ENCODE data around the gene INPP5D. TPM values are rescaled to one million over a fixed set of nuclear protein-coding genes. Genes with fewer than 3 reads are reported as not detected.
"Not testable (repeated sequence)": the region's sequence is repeated elsewhere in the genome, so short reads cannot be mapped to it uniquely, and the experiment has no call there.

INPP5D gene
- total RNA-seq, 1 donor from 2014 or later, result 4.9 TPM

GRCh38 chr2:233152541-233152940 is 92.4 kb downstream of the INPP5D start:
- no peak for TF ChIP-seq CTCF (IDR thresholded peaks at IDR 0.05; ENCODE audit: borderline replicate concordance)
- Histone ChIP-seq H3K4me3 (no peak overlapping the region), H3K27me3 (ENCODE audit: low read depth) (no peaks in the 10 kb centered on the region), H3K9me3 (replicated peaks) (no peaks in the 10 kb centered on the region), H3K27ac (replicated peaks) (peak overlapping the region; percentile 1), H3K4me1 (peaks cover 5% of the 10 kb centered on the region), H3K36me3 (peaks cover 5% of the 10 kb centered on the region)
- peak; percentile 83 for DNase-seq
- intact Hi-C loops (cut with micrococcal nuclease), result no loop called here

GRCh38 chr2:233153146-233153798 is 93.1 kb downstream of the INPP5D start:
- Histone ChIP-seq H3K4me1 (peaks cover 5% of the 10 kb centered on the region), H3K4me3 (no peak overlapping the region), H3K27ac (replicated peaks) (peak overlapping the region; percentile 1), H3K9me3 (replicated peaks) (no peaks in the 10 kb centered on the region), H3K36me3 (no peaks in the 10 kb centered on the region), H3K27me3 (ENCODE audit: low read depth) (no peaks in the 10 kb centered on the region)
- no peak for DNase-seq
- intact Hi-C loops (cut with micrococcal nuclease), result no loop called here
- TF ChIP-seq CTCF (IDR thresholded peaks at IDR 0.05; ENCODE audit: borderline replicate concordance), result no peak

GRCh38 chr2:233156001-233156400 is 95.9 kb downstream of the INPP5D start:
- H3K27ac ChIP-seq (replicated peaks), result no peak overlapping the region
- peaks cover 5% of the 10 kb centered on the region for H3K4me1 ChIP-seq
- H3K4me3 ChIP-seq, result no peak overlapping the region
- no peaks in the 10 kb centered on the region for H3K27me3 ChIP-seq (ENCODE audit: low read depth)
- H3K36me3 ChIP-seq, result no peaks in the 10 kb centered on the region
- H3K9me3 ChIP-seq (replicated peaks), result no peaks in the 10 kb centered on the region
- no peak for DNase-seq
- intact Hi-C loops (cut with micrococcal nuclease), result no loop called here
- TF ChIP-seq CTCF (IDR thresholded peaks at IDR 0.05; ENCODE audit: borderline replicate concordance), result no peak

- DNase-seq; H3K27ac ChIP-seq (replicated peaks); H3K4me1 ChIP-seq; H3K27me3 ChIP-seq (ENCODE audit: low read depth); H3K9me3 ChIP-seq (replicated peaks); intact Hi-C loops (cut with micrococcal nuclease); H3K36me3 ChIP-seq; H3K4me3 ChIP-seq: not testable (repeated sequence)
These were observed 96.3 kb downstream of the INPP5D start for GRCh38 chr2:233156461-233156860.

- no peak for DNase-seq
- no peaks in the 10 kb centered on the region for H3K4me1 ChIP-seq
- no peak for TF ChIP-seq CTCF (IDR thresholded peaks at IDR 0.05; ENCODE audit: borderline replicate concordance)
- H3K4me3 ChIP-seq, result no peak overlapping the region
- no peaks in the 10 kb centered on the region for H3K9me3 ChIP-seq (replicated peaks)
- no peaks in the 10 kb centered on the region for H3K36me3 ChIP-seq
- intact Hi-C loops (cut with micrococcal nuclease), result no loop called here
- no peaks in the 10 kb centered on the region for H3K27me3 ChIP-seq (ENCODE audit: low read depth)
- H3K27ac ChIP-seq (replicated peaks), result no peak overlapping the region
These were observed 101.6 kb downstream of the INPP5D start for GRCh38 chr2:233161730-233162129.

GRCh38 chr2:233162770-233163169 is 102.6 kb downstream of the INPP5D start:
- no peak for DNase-seq
- TF ChIP-seq CTCF (IDR thresholded peaks at IDR 0.05; ENCODE audit: borderline replicate concordance), result no peak
- Histone ChIP-seq H3K4me3 (no peak overlapping the region), H3K27ac (replicated peaks) (no peak overlapping the region), H3K27me3 (ENCODE audit: low read depth) (no peaks in the 10 kb centered on the region), H3K36me3 (no peaks in the 10 kb centered on the region), H3K4me1 (no peaks in the 10 kb centered on the region), H3K9me3 (replicated peaks) (no peaks in the 10 kb centered on the region)
- intact Hi-C loops (cut with micrococcal nuclease), result no loop called here
